Superior temporal gyrus (tissue), 1 donor: ENCODE measurements around the gene OTUD5.
"Not testable (repeated sequence)": the region's sequence is repeated elsewhere in the genome, so short reads cannot be mapped to it uniquely, and the experiment has no call there.

Experiments
- DNase-seq: peaks from one replicate; pipeline ENCODE4 v3.0.0-alpha.2; 2016; ENCODE audit errors: extremely low spot score

The OTUD5 gene

GRCh38 chrX:48890296-48890925 is 67.0 kb downstream of the OTUD5 start:
- peak; percentile 10 for DNase-seq

- DNase-seq, result not testable (repeated sequence)
These were observed 70.8 kb downstream of the OTUD5 start for GRCh38 chrX:48886586-48886985.

GRCh38 chrX:48883729-48884128 is 73.7 kb downstream of the OTUD5 start:
- no peak for DNase-seq

- DNase-seq, result not testable (repeated sequence)
These were observed 80.5 kb downstream of the OTUD5 start for GRCh38 chrX:48876944-48877343.
